ENCODE measurements around the gene EDEM1.

EDEM1 gene

GRCh38 chr3:5222283-5223005 lies 34.9 kb downstream of the EDEM1 start:
- no peaks in the 10 kb centered on the region for H3K79me2 ChIP-seq (ENCODE audit: insufficient read depth, low read depth)
- no peaks in the 10 kb centered on the region for H3K27me3 ChIP-seq (ENCODE audit: insufficient read depth, low read depth)
- no peak overlapping the region for H2AFZ ChIP-seq (ENCODE audit: low read depth)
- H3K4me2 ChIP-seq: no peak overlapping the region
- no peaks in the 10 kb centered on the region for H4K20me1 ChIP-seq (ENCODE audit: insufficient read depth)
- no peaks in the 10 kb centered on the region for H3K4me1 ChIP-seq (ENCODE audit: low read depth, poor library complexity, severe bottlenecking)
- H3K4me3 ChIP-seq (IDR thresholded peaks at IDR 0.05; ENCODE audit: insufficient read depth, low read depth, low read length): no peak overlapping the region
- no peaks in the 10 kb centered on the region for H3K36me3 ChIP-seq (ENCODE audit: insufficient read depth)
- no peak overlapping the region for H3K27ac ChIP-seq
- TF ChIP-seq CTCF (conservative IDR thresholded peaks at IDR 0.05; ENCODE audit: low read depth, low read length): no peak
- H3K9ac ChIP-seq: no peak overlapping the region

GRCh38 chr3:5226783-5227182 lies 39.3 kb downstream of the EDEM1 start:
- H3K4me3 ChIP-seq (IDR thresholded peaks at IDR 0.05; ENCODE audit: insufficient read depth, low read depth, low read length): no peak overlapping the region
- no peaks in the 10 kb centered on the region for H3K27me3 ChIP-seq (ENCODE audit: insufficient read depth, low read depth)
- no peak overlapping the region for H3K9ac ChIP-seq
- H3K27ac ChIP-seq: no peak overlapping the region
- H3K36me3 ChIP-seq (ENCODE audit: insufficient read depth): no peaks in the 10 kb centered on the region
- H3K4me1 ChIP-seq (ENCODE audit: low read depth, poor library complexity, severe bottlenecking): no peaks in the 10 kb centered on the region
- H3K4me2 ChIP-seq: no peak overlapping the region
- H2AFZ ChIP-seq (ENCODE audit: low read depth): no peak overlapping the region
- peak; percentile 35 for TF ChIP-seq CTCF (conservative IDR thresholded peaks at IDR 0.05; ENCODE audit: low read depth, low read length)
- no peaks in the 10 kb centered on the region for H4K20me1 ChIP-seq (ENCODE audit: insufficient read depth)
- H3K79me2 ChIP-seq (ENCODE audit: insufficient read depth, low read depth): no peaks in the 10 kb centered on the region

DNA sequence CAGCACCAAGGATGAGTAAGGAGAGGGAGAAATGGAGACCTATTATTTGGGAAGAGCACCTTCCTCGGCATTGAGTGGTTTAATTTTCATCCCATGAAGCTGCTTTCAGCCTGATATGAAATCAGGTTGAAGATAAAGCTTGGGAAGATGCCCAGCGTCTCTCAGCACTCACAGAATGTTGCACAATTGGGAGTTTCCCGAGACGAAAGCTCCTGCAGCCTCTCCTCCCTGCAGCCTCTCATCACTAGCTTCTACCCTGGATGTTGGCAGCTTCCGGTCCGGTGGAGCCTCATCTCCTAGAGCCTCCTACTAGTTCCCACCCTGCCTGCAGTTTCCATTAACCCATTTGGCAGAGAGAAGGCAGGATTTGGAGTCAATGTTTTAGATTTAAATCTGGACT lies 40.3 kb downstream of the EDEM1 start:
- H3K27me3 ChIP-seq (ENCODE audit: insufficient read depth, low read depth): no peaks in the 10 kb centered on the region
- no peak overlapping the region for H3K4me2 ChIP-seq
- no peak overlapping the region for H3K9ac ChIP-seq
- no peak overlapping the region for H3K4me3 ChIP-seq (IDR thresholded peaks at IDR 0.05; ENCODE audit: insufficient read depth, low read depth, low read length)
- no peak overlapping the region for H3K27ac ChIP-seq
- no peaks in the 10 kb centered on the region for H3K79me2 ChIP-seq (ENCODE audit: insufficient read depth, low read depth)
- no peak for TF ChIP-seq CTCF (conservative IDR thresholded peaks at IDR 0.05; ENCODE audit: low read depth, low read length)
- H4K20me1 ChIP-seq (ENCODE audit: insufficient read depth): no peaks in the 10 kb centered on the region
- H2AFZ ChIP-seq (ENCODE audit: low read depth): no peak overlapping the region
- no peaks in the 10 kb centered on the region for H3K36me3 ChIP-seq (ENCODE audit: insufficient read depth)
- no peaks in the 10 kb centered on the region for H3K4me1 ChIP-seq (ENCODE audit: low read depth, poor library complexity, severe bottlenecking)

- H3K27me3 ChIP-seq (ENCODE audit: insufficient read depth, low read depth): no peaks in the 10 kb centered on the region
- H3K79me2 ChIP-seq (ENCODE audit: insufficient read depth, low read depth): no peaks in the 10 kb centered on the region
- no peak overlapping the region for H3K4me2 ChIP-seq
- H2AFZ ChIP-seq (ENCODE audit: low read depth): no peak overlapping the region
- no peaks in the 10 kb centered on the region for H4K20me1 ChIP-seq (ENCODE audit: insufficient read depth)
- H3K27ac ChIP-seq: no peak overlapping the region
- H3K4me1 ChIP-seq (ENCODE audit: low read depth, poor library complexity, severe bottlenecking): no peaks in the 10 kb centered on the region
- H3K4me3 ChIP-seq (IDR thresholded peaks at IDR 0.05; ENCODE audit: insufficient read depth, low read depth, low read length): no peak overlapping the region
- H3K9ac ChIP-seq: no peak overlapping the region
- TF ChIP-seq CTCF (conservative IDR thresholded peaks at IDR 0.05; ENCODE audit: low read depth, low read length): no peak
- no peaks in the 10 kb centered on the region for H3K36me3 ChIP-seq (ENCODE audit: insufficient read depth)
Measured at GRCh38 chr3:5229414-5229813, 41.9 kb downstream of the EDEM1 start.

Measured in KMS-11 (cell line).